T-helper 2 cell treated with Interferon-gamma antibody and Interleukin-4, amounts not matched to agents 100 ng/mL and 5 ng/mL, for 36 hours (primary cell): Measurements from ENCODE around the gene CKAP5. TPM values are rescaled to one million over a fixed set of nuclear protein-coding genes. Genes with fewer than 3 reads are reported as not detected.

Source experiments
- intact Hi-C: fragments of 100-400 bp; cut with micrococcal nuclease; formaldehyde crosslinking; loops from one replicate; pipeline ENCODE4 v1.15.1; 2023
- total RNA-seq: library from RNA; stranded (reverse); gene quantifications from 2 replicates; pipeline ENCODE4 v1.2.3, GENCODE V29; 2022

The CKAP5 gene
- total RNA-seq, 1 donor from 2014 or later, result 137 TPM

- intact Hi-C loops, result no loop called here
Measured at GRCh38 chr11:46776878-46777277, 69.2 kb downstream of the CKAP5 start.

- intact Hi-C loops, result no loop called here
Measured at GRCh38 chr11:46769636-46770221, 76.4 kb downstream of the CKAP5 start.

DNA sequence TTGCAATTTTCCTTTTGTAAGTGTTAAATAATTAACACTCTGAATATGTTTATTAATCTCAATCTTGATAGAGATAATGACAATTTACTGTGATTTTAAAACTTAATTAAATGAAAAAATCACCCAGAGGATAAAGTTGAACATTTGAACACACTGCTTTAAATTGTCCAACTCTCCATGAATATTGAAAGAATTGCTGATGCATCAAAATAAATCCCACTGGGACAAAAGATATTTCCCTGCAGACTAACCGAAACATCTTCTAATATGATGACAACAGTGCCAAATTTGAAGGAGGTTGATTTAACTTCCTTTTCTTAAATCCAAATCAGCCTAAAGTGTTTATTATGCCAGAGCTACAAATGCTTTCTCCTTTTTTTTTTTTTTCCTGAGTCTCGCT lies 79.4 kb downstream of the CKAP5 start:
- intact Hi-C loops, result no loop called here

GRCh38 chr11:46762248-46762647 lies 83.8 kb downstream of the CKAP5 start:
- intact Hi-C loops, result no loop called here

DNA sequence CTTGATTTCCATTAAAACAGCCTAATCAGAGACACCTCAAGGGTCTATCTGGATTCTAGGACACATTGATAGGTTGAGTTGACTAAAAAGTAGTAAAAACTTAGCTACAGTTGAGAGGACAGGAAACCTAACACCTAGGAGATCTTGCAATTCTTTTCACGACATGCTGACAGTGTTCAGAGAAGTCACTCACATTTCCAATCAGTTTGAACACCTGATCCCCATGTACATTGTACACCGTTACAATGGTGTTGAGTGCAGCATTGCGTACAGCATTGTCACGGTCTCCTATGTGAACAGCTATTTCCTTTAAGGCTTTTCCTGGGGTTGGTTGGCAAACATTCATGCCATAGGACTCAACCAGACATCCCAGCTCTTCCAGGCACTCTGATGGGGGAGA lies 84.3 kb downstream of the CKAP5 start:
- intact Hi-C loops, result no loop called here

- intact Hi-C loops, result no loop called here
Measured at GRCh38 chr11:46760429-46761128, 85.5 kb downstream of the CKAP5 start.

DNA sequence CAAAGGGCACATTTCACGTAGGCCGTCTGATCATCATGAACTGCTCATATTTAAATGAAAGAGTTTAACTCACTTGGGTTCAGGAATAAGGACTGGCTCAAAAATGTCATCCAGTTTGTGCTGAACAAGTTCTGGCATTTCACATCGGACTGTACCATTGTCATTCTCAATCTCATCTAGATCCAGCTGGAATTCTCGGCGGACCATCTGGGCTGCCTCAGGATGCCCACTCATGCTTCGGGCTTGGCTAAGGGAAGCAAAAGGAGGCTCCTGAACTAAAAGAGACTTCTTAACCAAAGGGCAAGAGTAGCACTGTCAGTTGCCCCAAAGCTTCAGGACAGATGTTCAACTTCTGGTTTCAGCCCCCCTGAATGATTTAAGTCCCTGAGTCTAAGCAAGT lies 86.9 kb downstream of the CKAP5 start:
- intact Hi-C loops, result no loop called here

DNA sequence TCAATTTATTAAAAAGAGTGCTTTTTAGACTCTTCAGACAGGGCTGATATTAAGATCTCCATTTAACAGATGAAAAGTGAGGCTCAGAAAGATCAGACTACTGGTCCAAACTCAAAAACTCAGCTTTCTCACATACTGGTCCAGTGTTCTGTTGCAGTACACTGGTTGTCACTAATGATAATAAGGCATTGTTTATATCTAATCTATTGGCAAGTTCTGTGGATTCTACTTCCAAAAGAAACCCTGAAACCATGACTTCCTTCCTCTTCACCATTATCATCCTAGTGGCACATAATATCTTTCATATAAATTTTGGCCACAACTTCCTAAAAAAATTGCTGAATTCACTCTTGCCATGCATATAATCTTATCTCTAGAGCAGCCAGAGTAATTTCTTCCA lies 90.1 kb downstream of the CKAP5 start:
- intact Hi-C loops, result no loop called here

DNA sequence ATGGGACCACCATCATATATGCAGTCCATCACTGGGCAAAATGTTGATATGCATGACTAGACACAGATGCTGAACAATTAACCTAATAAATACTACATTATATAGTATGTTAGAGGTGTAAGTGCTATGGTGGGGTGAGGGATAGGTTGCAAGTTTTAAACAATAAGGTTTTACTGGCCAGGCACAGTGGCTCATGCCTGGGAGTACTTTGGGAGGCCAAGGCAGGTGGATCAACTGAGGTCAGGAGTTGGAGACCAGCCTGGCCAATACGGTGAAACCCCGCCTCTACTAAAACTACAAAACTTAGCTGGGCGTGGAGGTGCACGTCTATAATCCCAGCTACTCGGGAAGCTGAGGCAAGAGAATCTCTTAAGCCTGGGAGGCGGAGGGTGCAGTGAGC lies 98.9 kb downstream of the CKAP5 start:
- intact Hi-C loops, result no loop called here

- intact Hi-C loops, result no loop called here
Measured at GRCh38 chr11:46745995-46746394, 100.1 kb downstream of the CKAP5 start.

- intact Hi-C loops, result no loop called here
Measured at GRCh38 chr11:46745328-46745727, 100.8 kb downstream of the CKAP5 start.

- intact Hi-C loops, result no loop called here
Measured at GRCh38 chr11:46743693-46744339, 102.3 kb downstream of the CKAP5 start.

- intact Hi-C loops, result no loop called here
Measured at GRCh38 chr11:46743043-46743442, 103.0 kb downstream of the CKAP5 start.

GRCh38 chr11:46741600-46742484 lies 104.2 kb downstream of the CKAP5 start:
- intact Hi-C loops, result no loop called here

DNA sequence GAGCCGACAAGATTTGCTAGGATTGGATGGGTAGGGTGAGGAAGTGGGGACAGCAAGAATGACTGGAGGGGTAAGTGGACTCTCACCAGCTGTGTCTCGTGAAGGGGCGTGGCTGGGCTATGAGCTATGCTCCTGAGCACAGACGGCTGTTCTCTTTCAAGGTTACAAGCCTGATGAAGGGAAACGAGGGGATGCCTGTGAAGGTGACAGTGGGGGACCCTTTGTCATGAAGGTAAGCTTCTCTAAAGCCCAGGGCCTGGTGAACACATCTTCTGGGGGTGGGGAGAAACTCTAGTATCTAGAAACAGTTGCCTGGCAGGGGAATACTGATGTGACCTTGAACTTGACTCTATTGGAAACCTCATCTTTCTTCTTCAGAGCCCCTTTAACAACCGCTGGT lies 107.2 kb downstream of the CKAP5 start:
- intact Hi-C loops, result no loop called here

- intact Hi-C loops, result no loop called here
Measured at GRCh38 chr11:46737699-46738098, 108.4 kb downstream of the CKAP5 start.

DNA sequence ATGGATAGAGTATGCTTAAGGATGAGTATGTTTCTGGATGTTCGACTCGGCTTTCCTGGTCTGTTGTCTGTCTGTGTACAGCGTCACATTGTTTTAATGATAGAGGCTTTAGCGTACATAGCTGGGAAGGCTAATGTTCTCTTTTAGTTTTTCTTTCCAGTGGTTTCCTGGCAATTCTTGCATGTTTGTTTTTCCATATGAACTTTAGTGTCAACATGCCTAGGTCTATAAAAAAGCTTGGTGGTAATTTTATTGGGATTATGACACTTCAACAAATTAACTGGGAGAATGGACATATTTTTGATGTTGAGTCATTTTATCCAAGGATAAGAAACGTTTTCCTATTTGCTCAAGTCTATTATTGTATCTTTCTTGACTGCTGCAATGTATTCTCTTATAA lies 109.5 kb downstream of the CKAP5 start:
- intact Hi-C loops, result no loop called here

GRCh38 chr11:46736146-46736545 lies 109.9 kb downstream of the CKAP5 start:
- intact Hi-C loops, result no loop called here

- intact Hi-C loops, result no loop called here
Measured at GRCh38 chr11:46733234-46733633, 112.8 kb downstream of the CKAP5 start.

- intact Hi-C loops, result no loop called here
Measured at GRCh38 chr11:46731545-46731944, 114.5 kb downstream of the CKAP5 start.

GRCh38 chr11:46729110-46730027 lies 116.7 kb downstream of the CKAP5 start:
- intact Hi-C loops, result no loop called here
